Pons (tissue), 1 donor: Measurements from ENCODE around the gene RPP25.
A peak's percentile ranks its signal among the peaks of the same experiment; 100 is the strongest.

Experiments used
- DNase-seq: peaks from one replicate; pipeline ENCODE4 v3.0.0-alpha.2; 2016; ENCODE audit warnings: low spot score

The RPP25 gene

GRCh38 chr15:74956648-74957475, at the start of gene RPP25:
Gene RPP25, minus strand, starts transcription at chr15:74956772. Its CDS starts 189 bp downstream, at chr15:74956583.
- peak; percentile 72 for DNase-seq

- no peak for DNase-seq
These were observed 45.8 kb upstream of the RPP25 start for GRCh38 chr15:75002398-75002797.

GRCh38 chr15:75001310-75001709, 44.7 kb upstream of the RPP25 start:
- DNase-seq: no peak

GRCh38 chr15:74997543-74997942, 41.0 kb upstream of the RPP25 start:
- DNase-seq: no peak

- DNase-seq: no peak
These were observed 40.6 kb upstream of the RPP25 start for GRCh38 chr15:74997141-74997540.

GRCh38 chr15:74995779-74996765, 39.5 kb upstream of the RPP25 start:
- DNase-seq: peak; percentile 22

- peak; percentile 90 for DNase-seq
These were observed 38.7 kb upstream of the RPP25 start, which contains the start of gene SCAMP5 for GRCh38 chr15:74995182-74995778. Gene SCAMP5, plus strand, starts transcription at chr15:74995563. Its CDS starts 16,277 bp downstream, at chr15:75011840.

- DNase-seq: no peak
These were observed 38.1 kb upstream of the RPP25 start for GRCh38 chr15:74994685-74995084.

- DNase-seq: peak; percentile 79
These were observed 37.7 kb upstream of the RPP25 start for GRCh38 chr15:74994236-74994635.

- DNase-seq: no peak
These were observed 36.0 kb upstream of the RPP25 start for GRCh38 chr15:74992619-74993018.

GRCh38 chr15:74989527-74989926, 33.0 kb upstream of the RPP25 start:
- DNase-seq: no peak

- no peak for DNase-seq
These were observed 31.6 kb upstream of the RPP25 start for GRCh38 chr15:74988007-74988800.

GRCh38 chr15:74983725-74984231, 27.2 kb upstream of the RPP25 start:
- DNase-seq: no peak

- no peak for DNase-seq
These were observed 25.6 kb upstream of the RPP25 start for GRCh38 chr15:74982183-74982582.

GRCh38 chr15:74978503-74978902, 21.9 kb upstream of the RPP25 start:
- DNase-seq: peak; percentile 56

GRCh38 chr15:74978077-74978476, 21.5 kb upstream of the RPP25 start:
- no peak for DNase-seq

- DNase-seq: no peak
These were observed 21.0 kb upstream of the RPP25 start for GRCh38 chr15:74977599-74977998.

GRCh38 chr15:74976159-74976558, 19.6 kb upstream of the RPP25 start:
- DNase-seq: no peak

- no peak for DNase-seq
These were observed 11.1 kb upstream of the RPP25 start for GRCh38 chr15:74967670-74968069.

GRCh38 chr15:74964794-74965193, 8.2 kb upstream of the RPP25 start:
- no peak for DNase-seq

- DNase-seq: no peak
These were observed 6.6 kb upstream of the RPP25 start for GRCh38 chr15:74963213-74963612.
